ENCODE data around the gene STX5.

The STX5 gene

DNA sequence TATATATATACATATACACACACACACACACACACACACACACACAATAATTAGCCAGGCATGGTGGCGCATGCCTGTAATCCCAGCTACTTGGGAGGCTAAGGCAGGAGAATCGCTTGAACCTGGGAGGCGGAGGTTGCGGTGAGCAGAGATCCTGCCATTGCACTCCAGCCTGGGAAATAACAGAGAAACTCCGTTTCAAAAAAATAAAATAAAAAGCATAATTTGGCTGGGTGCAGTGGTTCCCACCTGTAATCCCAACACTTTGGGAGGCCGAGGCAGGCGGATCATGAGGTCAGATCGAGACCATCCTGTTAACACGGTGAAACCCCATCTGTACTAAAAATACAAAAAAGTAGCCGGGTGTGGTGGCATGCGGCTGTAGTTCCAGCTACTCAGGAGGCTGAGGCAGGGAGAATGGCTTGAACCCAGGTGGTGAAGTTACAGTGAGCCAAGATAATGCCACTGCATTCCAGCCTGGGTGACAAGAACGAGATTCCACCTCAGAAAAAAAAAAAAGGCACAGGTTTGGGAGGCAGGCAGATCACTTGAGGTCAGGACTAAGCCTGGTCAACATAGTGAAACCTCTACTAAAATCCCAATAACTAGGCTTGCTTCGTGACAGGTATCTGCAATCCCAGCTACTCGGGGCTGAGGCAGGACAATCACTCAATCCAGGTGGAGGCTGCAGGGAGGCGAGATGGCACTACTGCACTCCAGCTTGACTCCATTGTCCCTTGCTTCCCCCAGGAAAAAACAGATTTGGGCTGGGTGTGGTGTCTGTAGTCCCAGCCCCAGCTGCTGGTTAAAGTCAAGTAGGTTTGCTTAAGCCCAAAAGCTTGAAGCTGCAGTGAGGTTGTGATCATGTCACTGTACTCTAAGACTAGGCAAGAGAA is 19.3 kb upstream of the STX5 start:
- Histone ChIP-seq H3K27me3 (ENCODE audit: control insufficient read depth, insufficient read depth, low read length) (no peaks in the 10 kb centered on the region), H3K4me1 (no peaks in the 10 kb centered on the region), H3K9ac (no peak overlapping the region), H3K4me2 (ENCODE audit: low read length) (no peak overlapping the region), H3K36me3 (ENCODE audit: control insufficient read depth, insufficient read depth, low read length) (no peaks in the 10 kb centered on the region), H3K9me3 (ENCODE audit: control insufficient read depth, low read length) (no peaks in the 10 kb centered on the region), H2AFZ (no peak overlapping the region), H3K27ac (no peak overlapping the region), H3K4me3 (ENCODE audit: low read depth, low read length) (no peak overlapping the region), H3K79me2 (peaks cover 4% of the 10 kb centered on the region)
- TF ChIP-seq, protein P1, sequence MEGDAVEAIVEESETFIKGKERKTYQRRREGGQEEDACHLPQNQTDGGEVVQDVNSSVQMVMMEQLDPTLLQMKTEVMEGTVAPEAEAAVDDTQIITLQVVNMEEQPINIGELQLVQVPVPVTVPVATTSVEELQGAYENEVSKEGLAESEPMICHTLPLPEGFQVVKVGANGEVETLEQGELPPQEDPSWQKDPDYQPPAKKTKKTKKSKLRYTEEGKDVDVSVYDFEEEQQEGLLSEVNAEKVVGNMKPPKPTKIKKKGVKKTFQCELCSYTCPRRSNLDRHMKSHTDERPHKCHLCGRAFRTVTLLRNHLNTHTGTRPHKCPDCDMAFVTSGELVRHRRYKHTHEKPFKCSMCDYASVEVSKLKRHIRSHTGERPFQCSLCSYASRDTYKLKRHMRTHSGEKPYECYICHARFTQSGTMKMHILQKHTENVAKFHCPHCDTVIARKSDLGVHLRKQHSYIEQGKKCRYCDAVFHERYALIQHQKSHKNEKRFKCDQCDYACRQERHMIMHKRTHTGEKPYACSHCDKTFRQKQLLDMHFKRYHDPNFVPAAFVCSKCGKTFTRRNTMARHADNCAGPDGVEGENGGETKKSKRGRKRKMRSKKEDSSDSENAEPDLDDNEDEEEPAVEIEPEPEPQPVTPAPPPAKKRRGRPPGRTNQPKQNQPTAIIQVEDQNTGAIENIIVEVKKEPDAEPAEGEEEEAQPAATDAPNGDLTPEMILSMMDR (IDR thresholded peaks at IDR 0.05) = no peak

DNA sequence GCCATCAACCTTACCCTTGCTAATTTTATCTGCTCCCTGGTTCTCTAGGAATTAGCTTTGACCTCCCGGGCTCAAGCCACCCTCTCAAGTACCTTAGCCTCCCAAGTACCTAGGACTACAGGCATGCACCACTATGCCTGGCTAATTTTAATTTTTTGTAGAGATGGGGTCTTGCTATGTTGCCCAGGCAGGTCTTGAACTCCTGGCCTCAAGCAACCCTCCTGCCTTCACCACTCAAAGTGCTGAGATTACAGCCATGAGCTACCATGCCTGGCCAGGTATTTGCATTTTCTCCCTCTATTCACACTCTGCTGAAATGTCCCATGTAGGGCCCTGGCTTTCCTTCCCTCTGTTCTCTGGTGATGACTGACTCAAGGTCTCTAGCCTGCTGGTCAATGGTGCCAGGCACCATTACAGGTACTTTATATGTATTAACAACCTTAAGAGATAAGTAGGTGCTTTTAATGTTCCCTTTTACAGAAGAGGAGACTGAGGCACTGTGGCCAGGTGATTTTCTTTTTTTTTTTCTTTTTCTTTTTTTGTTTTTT is 16.0 kb upstream of the STX5 start:
- TF ChIP-seq, protein P1 (IDR thresholded peaks at IDR 0.05) = no peak
- Histone ChIP-seq H3K79me2 (no peaks in the 10 kb centered on the region), H3K9ac (no peak overlapping the region), H3K4me3 (ENCODE audit: low read depth, low read length) (no peak overlapping the region), H3K9me3 (ENCODE audit: control insufficient read depth, low read length) (no peaks in the 10 kb centered on the region), H3K36me3 (ENCODE audit: control insufficient read depth, insufficient read depth, low read length) (no peaks in the 10 kb centered on the region), H3K27ac (no peak overlapping the region), H2AFZ (no peak overlapping the region), H3K27me3 (ENCODE audit: control insufficient read depth, insufficient read depth, low read length) (no peaks in the 10 kb centered on the region), H3K4me2 (ENCODE audit: low read length) (no peak overlapping the region), H3K4me1 (no peaks in the 10 kb centered on the region)

DNA sequence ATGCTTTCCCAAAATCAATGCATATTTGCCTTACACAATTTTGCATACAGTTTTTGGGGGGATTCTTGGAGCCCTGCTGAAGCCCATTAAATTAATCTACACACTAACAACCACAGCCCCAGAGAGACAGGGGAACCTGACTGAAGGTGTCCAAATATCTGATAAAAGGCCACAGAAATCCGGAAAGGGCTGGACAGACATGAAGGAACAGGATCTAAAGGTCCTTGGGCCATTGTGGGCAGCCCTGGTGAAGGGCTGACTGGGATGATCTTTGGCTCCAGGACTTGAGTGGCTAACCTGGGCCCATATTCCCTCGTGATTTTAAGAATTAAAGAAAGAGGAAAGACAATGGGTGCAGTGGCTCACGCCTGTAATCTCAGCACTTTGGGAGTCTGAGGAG is 14.3 kb upstream of the STX5 start:
- H3K9me3 ChIP-seq (ENCODE audit: control insufficient read depth, low read length) = no peaks in the 10 kb centered on the region
- H3K27me3 ChIP-seq (ENCODE audit: control insufficient read depth, insufficient read depth, low read length) = no peaks in the 10 kb centered on the region
- H3K27ac ChIP-seq = no peak overlapping the region
- H3K36me3 ChIP-seq (ENCODE audit: control insufficient read depth, insufficient read depth, low read length) = no peaks in the 10 kb centered on the region
- no peak overlapping the region for H3K4me3 ChIP-seq (ENCODE audit: low read depth, low read length)
- TF ChIP-seq, protein P1 (IDR thresholded peaks at IDR 0.05) = no peak
- no peaks in the 10 kb centered on the region for H3K79me2 ChIP-seq
- H3K9ac ChIP-seq = no peak overlapping the region
- no peak overlapping the region for H3K4me2 ChIP-seq (ENCODE audit: low read length)
- peaks cover 5% of the 10 kb centered on the region for H3K4me1 ChIP-seq
- H2AFZ ChIP-seq = no peak overlapping the region

DNA sequence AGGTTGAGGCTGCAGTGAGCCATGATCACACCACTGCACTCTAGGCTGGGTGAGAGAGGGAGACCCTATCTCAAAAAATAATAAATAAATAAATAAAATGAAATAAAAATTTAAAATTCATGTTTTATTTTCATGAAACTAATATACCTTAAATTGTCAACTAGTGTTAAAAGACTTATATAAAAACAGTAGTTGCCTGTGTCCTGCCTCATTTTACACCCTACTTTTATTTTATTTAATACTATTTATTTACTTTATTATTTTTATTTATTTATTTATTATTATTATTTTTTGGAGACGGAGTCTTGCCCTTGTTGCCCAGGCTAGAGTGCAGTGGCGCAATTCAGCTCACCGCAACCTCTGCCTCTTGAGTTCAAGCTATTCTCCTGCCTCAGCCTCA is 12.3 kb upstream of the STX5 start:
- no peaks in the 10 kb centered on the region for H3K9me3 ChIP-seq (ENCODE audit: control insufficient read depth, low read length)
- TF ChIP-seq, protein P1 (IDR thresholded peaks at IDR 0.05) = no peak
- no peaks in the 10 kb centered on the region for H3K79me2 ChIP-seq
- no peak overlapping the region for H3K4me2 ChIP-seq (ENCODE audit: low read length)
- H3K4me3 ChIP-seq (ENCODE audit: low read depth, low read length) = no peak overlapping the region
- H3K4me1 ChIP-seq = peaks cover 8% of the 10 kb centered on the region
- no peak overlapping the region for H3K9ac ChIP-seq
- no peak overlapping the region for H2AFZ ChIP-seq
- no peaks in the 10 kb centered on the region for H3K36me3 ChIP-seq (ENCODE audit: control insufficient read depth, insufficient read depth, low read length)
- H3K27me3 ChIP-seq (ENCODE audit: control insufficient read depth, insufficient read depth, low read length) = no peaks in the 10 kb centered on the region
- no peak overlapping the region for H3K27ac ChIP-seq
